SK-N-SH (cell line): ENCODE measurements around the gene MCTP1. TPM values are rescaled to one million over a fixed set of nuclear protein-coding genes. Genes with fewer than 3 reads are reported as not detected.

ENCODE experiments used
- CTCF ChIA-PET: fragments of 300-600, 350-600 bp; formaldehyde crosslinking; extraction: SDS; loops from one replicate; lab custom pipeline; 2021; lab: Yijun Ruan, JAX
- POLR2A ChIA-PET: fragments of 350-600 bp; sonication (Branson Sonifier 250); formaldehyde crosslinking; extraction: SDS; loops from one replicate; lab custom pipeline; 2020; ENCODE audit warnings: antibody characterized with exemption, inconsistent platforms; lab: Yijun Ruan, JAX
- DNase-seq: peaks from one replicate; pipeline ENCODE4 v3.0.0; 2012
- H2AFZ ChIP-seq: fragments of 200-600 bp; sonication (generic); 2 replicates; pipeline ENCODE4 v1.8.1; 2016; ENCODE audit warnings: antibody characterized with exemption, mild to moderate bottlenecking, low read depth
- H3F3A ChIP-seq: fragments of 200-600 bp; sonication (generic); replicated peaks from 2 replicates; pipeline ENCODE3; 2016; ENCODE audit warnings: antibody characterized with exemption, mild to moderate bottlenecking; ENCODE audit not compliant: insufficient read depth
- H3K27ac ChIP-seq, 2 experiments: fragments of 200-500 bp in 1 of 2; fragments of 200-600 bp in 1 of 2; sonication (Bioruptor generic) in 1 of 2; sonication (generic), shearing (Covaris generic) in 1 of 2; 2 replicates each; pipeline versions ENCODE4 v1.5.1 to v1.6.1; 2014 to 2016; ENCODE audit warnings: low read depth in 2 of 2, inconsistent platforms in 1 of 2, low read length in 1 of 2, mild to moderate bottlenecking in 1 of 2, mixed read lengths in 1 of 2
- H3K27me3 ChIP-seq: fragments of 200-600 bp; sonication (generic), shearing (Covaris generic); 2 replicates; pipeline ENCODE4 v1.6.1; 2016; ENCODE audit warnings: mixed run types; ENCODE audit not compliant: insufficient read depth
- H3K36me3 ChIP-seq, 2 experiments: fragments of 200-500 bp in 1 of 2; fragments of 200-600 bp in 1 of 2; sonication (Bioruptor generic) in 1 of 2; sonication (generic) in 1 of 2; replicated peaks in 1 of 2; 2 replicates each; pipeline versions ENCODE3 to v1.5.1; 2014 to 2016; ENCODE audit warnings: low read length in 1 of 2, mild to moderate bottlenecking in 1 of 2; ENCODE audit not compliant: insufficient read depth in 2 of 2, control insufficient read depth in 1 of 2
- H3K4me1 ChIP-seq, 2 experiments: fragments of 200-500 bp in 1 of 2; fragments of 200-600 bp in 1 of 2; sonication (Bioruptor generic) in 1 of 2; sonication (generic), shearing (Covaris generic) in 1 of 2; 2 replicates each; pipeline versions ENCODE4 v1.5.1 to v1.6.1; 2014 to 2016; ENCODE audit warnings: low read depth in 1 of 2, low read length in 1 of 2, mixed run types in 1 of 2; ENCODE audit not compliant: insufficient read depth in 2 of 2, control insufficient read depth in 1 of 2
- H3K4me2 ChIP-seq: fragments of 200-600 bp; sonication (generic), shearing (Covaris generic); 2 replicates; pipeline ENCODE4 v1.6.1; 2017; ENCODE audit warnings: mixed run types
- H3K4me3 ChIP-seq, 2 experiments: fragments of 200-500 bp in 1 of 2; fragments of 200-600 bp in 1 of 2; sonication (Bioruptor generic) in 1 of 2; sonication (generic), shearing (Covaris generic) in 1 of 2; 2 replicates each; pipeline versions ENCODE4 v1.5.1 to v1.8.1; 2014 to 2016; ENCODE audit warnings: low read depth in 2 of 2, inconsistent platforms in 1 of 2, low read length in 1 of 2, mild to moderate bottlenecking in 1 of 2, mixed read lengths in 1 of 2, moderate library complexity in 1 of 2
- H3K79me2 ChIP-seq: fragments of 200-600 bp; sonication (generic); 2 replicates; pipeline ENCODE4 v1.8.1; 2017; ENCODE audit warnings: mild to moderate bottlenecking; ENCODE audit not compliant: insufficient read depth
- H3K9ac ChIP-seq: fragments of 200-600 bp; sonication (generic); 2 replicates; pipeline ENCODE4 v1.6.1; 2017; ENCODE audit warnings: mixed run types
- H3K9me2 ChIP-seq: fragments of 200-600 bp; sonication (generic); 2 replicates; pipeline ENCODE4 v1.6.1; 2017; ENCODE audit warnings: mixed run types
- H3K9me3 ChIP-seq: fragments of 200-600 bp; sonication (generic); 2 replicates; pipeline ENCODE4 v1.6.1; 2017; ENCODE audit warnings: mixed run types, mild to moderate bottlenecking, moderate library complexity
- H4K20me1 ChIP-seq: fragments of 200-600 bp; sonication (generic); 2 replicates; pipeline ENCODE4 v1.6.1; 2017; ENCODE audit warnings: mild to moderate bottlenecking, mixed run types; ENCODE audit not compliant: insufficient read depth
- ELF1 ChIP-seq: IDR thresholded peaks from 2 replicates; pipeline ENCODE4 v1.4.0; 2012
- EZH2phosphoT487 ChIP-seq: fragments of 200-600 bp; sonication (generic); IDR thresholded peaks from 2 replicates; pipeline ENCODE4 v1.6.1; 2017; ENCODE audit warnings: low read depth, mixed run types, mild to moderate bottlenecking, antibody characterized with exemption, moderate library complexity, borderline replicate concordance
- FOXM1 ChIP-seq: IDR thresholded peaks from 2 replicates; pipeline ENCODE4 v1.4.0; 2012; ENCODE audit warnings: low read depth, mild to moderate bottlenecking
- GABPA ChIP-seq: IDR thresholded peaks from 2 replicates; pipeline ENCODE4 v1.4.0; 2012; ENCODE audit warnings: low read depth, mild to moderate bottlenecking
- JUND ChIP-seq: IDR thresholded peaks from 2 replicates; pipeline ENCODE4 v1.4.0; 2012
- MEF2A ChIP-seq: IDR thresholded peaks from 2 replicates; pipeline ENCODE4 v1.4.0; 2012; ENCODE audit warnings: low read depth, borderline replicate concordance
- MXI1 ChIP-seq: IDR thresholded peaks from 2 replicates; pipeline ENCODE4 v1.6.1; 2012; ENCODE audit warnings: mild to moderate bottlenecking, low read depth, low read length, improper control_type of control experiment
- NFIC ChIP-seq: IDR thresholded peaks from 2 replicates; pipeline ENCODE4 v1.4.0; 2012; ENCODE audit warnings: borderline replicate concordance
- POLR2AphosphoS5 ChIP-seq: IDR thresholded peaks from 2 replicates; pipeline ENCODE4 v1.6.1; 2012; ENCODE audit warnings: low read depth, low read length
- RCOR1 ChIP-seq: fragments of 150-350 bp; IDR thresholded peaks from 2 replicates; pipeline ENCODE4 v1.6.1; 2017; ENCODE audit warnings: antibody characterized with exemption, low read length
- RFX5 ChIP-seq: IDR thresholded peaks from 2 replicates; pipeline ENCODE4 v1.6.1; 2012; ENCODE audit warnings: mild to moderate bottlenecking, improper control_type of control experiment, low read length
- SIN3A ChIP-seq: IDR thresholded peaks from 2 replicates; pipeline ENCODE4 v1.6.1; 2012; ENCODE audit warnings: low read depth, mild to moderate bottlenecking, low read length, moderate library complexity, borderline replicate concordance
- TAF1 ChIP-seq: IDR thresholded peaks from 2 replicates; pipeline ENCODE4 v1.6.1; 2012; ENCODE audit warnings: low read depth, mild to moderate bottlenecking, low read length, moderate library complexity, borderline replicate concordance
- TCF12 ChIP-seq: IDR thresholded peaks from 2 replicates; pipeline ENCODE4 v1.4.0; 2012
- YY1 ChIP-seq: IDR thresholded peaks from 2 replicates; pipeline ENCODE4 v1.4.0; 2012; ENCODE audit warnings: low read depth, mild to moderate bottlenecking
- WGBS: methylation state at CpG from one replicate; pipeline ENCODE4 v1.1.6; 2017; ENCODE audit warnings: low lambda C conversion rate; 5-methylcytosine and 5-hydroxymethylcytosine counted together
- polyA plus RNA-seq, 3 experiments: library from polyadenylated mRNA; depleted of rRNA; stranded (reverse); fragments of >200 nt; gene quantifications; 2 replicates each; pipeline ENCODE4 v1.2.3, GENCODE V29; 2012
- TF ChIP-seq, protein P1 (sequence below): fragments of 150-350 bp; IDR thresholded peaks from 2 replicates; pipeline ENCODE4 v1.6.1; 2017; ENCODE audit warnings: antibody characterized with exemption, low read length, low read depth, borderline replicate concordance

Gene MCTP1
- polyA plus RNA-seq, 1 of the 3 experiments (the other 2 are of a cell fraction): 0.53 TPM

GRCh38 chr5:95223566-95224258, 61.2 kb downstream of the MCTP1 start:
- no peaks in the 10 kb centered on the region for H3K9me3 ChIP-seq
- no peak for TF ChIP-seq FOXM1
- no peak for TF ChIP-seq EZH2phosphoT487
- no peak for TF ChIP-seq MEF2A
- no peak for TF ChIP-seq TCF12
- no peaks in the 10 kb centered on the region for H3F3A ChIP-seq
- no peak overlapping the region for H3K4me2 ChIP-seq
- no peaks in the 10 kb centered on the region for H3K4me1 ChIP-seq
- H4K20me1 ChIP-seq: no peaks in the 10 kb centered on the region
- H3K36me3 ChIP-seq: no peaks in the 10 kb centered on the region
- no peaks in the 10 kb centered on the region for H3K27me3 ChIP-seq
- no peaks in the 10 kb centered on the region for H3K79me2 ChIP-seq
- POLR2A ChIA-PET: no interaction called here
- WGBS: 50% methylated on average over 2 of the region's 2 CpGs
- no peak for DNase-seq
- no peaks in the 10 kb centered on the region for H3K9me2 ChIP-seq
- no peak overlapping the region for H3K4me3 ChIP-seq
- no peak overlapping the region for H2AFZ ChIP-seq
- no peak overlapping the region for H3K9ac ChIP-seq
- H3K27ac ChIP-seq: no peak overlapping the region
- CTCF ChIA-PET: interaction anchor here (0.9 to 1.0 kb wide), 2 partner anchors 37 to 40 kb away, joined by 3 read pairs; no protein-coding TSS in a partner anchor

DNA sequence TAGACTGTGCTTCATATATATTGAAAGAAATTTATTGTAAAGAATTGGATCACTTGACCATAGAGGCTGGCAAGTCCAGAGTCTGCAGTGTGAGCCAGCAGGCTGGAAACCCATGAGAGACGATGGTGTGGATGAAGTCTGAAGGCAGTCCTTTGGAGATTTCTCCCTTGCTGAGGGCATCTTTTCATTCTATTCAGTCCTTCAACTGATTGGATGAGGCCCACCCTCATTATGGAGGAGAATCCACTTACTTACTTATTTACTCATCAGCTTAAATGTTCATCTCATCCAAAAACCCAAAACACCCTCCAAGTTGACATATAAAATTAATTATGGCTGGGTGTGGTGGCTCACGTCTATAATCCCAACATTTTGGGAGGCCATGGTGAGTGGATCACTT, 62.1 kb downstream of the MCTP1 start:
- no peaks in the 10 kb centered on the region for H3K36me3 ChIP-seq
- H3K27ac ChIP-seq: no peak overlapping the region
- ChIA-PET POLR2A (no interaction called here), CTCF (no interaction called here)
- no peaks in the 10 kb centered on the region for H4K20me1 ChIP-seq
- no peak overlapping the region for H3K4me2 ChIP-seq
- no peaks in the 10 kb centered on the region for H3F3A ChIP-seq
- H3K27me3 ChIP-seq: no peaks in the 10 kb centered on the region
- no peak overlapping the region for H3K4me3 ChIP-seq
- no peak overlapping the region for H3K9ac ChIP-seq
- H2AFZ ChIP-seq: no peak overlapping the region
- H3K4me1 ChIP-seq: no peaks in the 10 kb centered on the region
- no peaks in the 10 kb centered on the region for H3K9me3 ChIP-seq
- no peaks in the 10 kb centered on the region for H3K9me2 ChIP-seq
- H3K79me2 ChIP-seq: no peaks in the 10 kb centered on the region
- 30% methylated on average over 2 of the region's 2 CpGs for WGBS
- DNase-seq: no peak
- no peak for TF ChIP-seq ELF1
- TF ChIP-seq SIN3A: no peak
- no peak for TF ChIP-seq YY1
- TF ChIP-seq EZH2phosphoT487: no peak
- TF ChIP-seq GABPA: no peak
- TF ChIP-seq TCF12: no peak
- TF ChIP-seq MEF2A: no peak
- TF ChIP-seq JUND: no peak
- TF ChIP-seq NFIC: no peak
- TF ChIP-seq MXI1: no peak
- no peak for TF ChIP-seq TAF1
- TF ChIP-seq, protein P1, sequence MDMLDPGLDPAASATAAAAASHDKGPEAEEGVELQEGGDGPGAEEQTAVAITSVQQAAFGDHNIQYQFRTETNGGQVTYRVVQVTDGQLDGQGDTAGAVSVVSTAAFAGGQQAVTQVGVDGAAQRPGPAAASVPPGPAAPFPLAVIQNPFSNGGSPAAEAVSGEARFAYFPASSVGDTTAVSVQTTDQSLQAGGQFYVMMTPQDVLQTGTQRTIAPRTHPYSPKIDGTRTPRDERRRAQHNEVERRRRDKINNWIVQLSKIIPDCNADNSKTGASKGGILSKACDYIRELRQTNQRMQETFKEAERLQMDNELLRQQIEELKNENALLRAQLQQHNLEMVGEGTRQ: no peak
- TF ChIP-seq RFX5: no peak
- TF ChIP-seq RCOR1: no peak
- no peak for TF ChIP-seq POLR2AphosphoS5
- TF ChIP-seq, all 33 proteins: peak for 0
